Skeletal muscle satellite cell (primary cell): ENCODE data around the gene PARPBP.
"Not testable (repeated sequence)": the region's sequence is repeated elsewhere in the genome, so short reads cannot be mapped to it uniquely, and the experiment has no call there.

ENCODE experiments used
- H3K27me3 ChIP-seq: 2 replicates; pipeline ENCODE4 v1.7.0; 2013; ENCODE audit warnings: low read length; ENCODE audit not compliant: control insufficient read depth, insufficient read depth
- H3K36me3 ChIP-seq: 2 replicates; pipeline ENCODE4 v1.7.0; 2013; ENCODE audit warnings: mild to moderate bottlenecking, control low read depth, low read length; ENCODE audit not compliant: insufficient read depth
- H3K4me1 ChIP-seq: 2 replicates; pipeline ENCODE4 v1.7.0; 2013; ENCODE audit warnings: low read length; ENCODE audit not compliant: control insufficient read depth, insufficient read depth
- H3K4me2 ChIP-seq: 2 replicates; pipeline ENCODE4 v1.7.0; 2013; ENCODE audit warnings: mild to moderate bottlenecking, low read length
- H3K4me3 ChIP-seq: 2 replicates; pipeline ENCODE4 v1.7.0; 2013; ENCODE audit warnings: low read length
- H3K9ac ChIP-seq: 2 replicates; pipeline ENCODE4 v1.7.0; 2013; ENCODE audit warnings: mild to moderate bottlenecking, low read depth, low read length, moderate library complexity
- H3K9me3 ChIP-seq: replicated peaks from 2 replicates; pipeline ENCODE4 v1.7.0; 2013; ENCODE audit warnings: mild to moderate bottlenecking, control low read depth, low read length

The PARPBP gene

GRCh38 chr12:102201436-102202061 is 81.6 kb downstream of the PARPBP start:
- Histone ChIP-seq H3K4me3 (no peak overlapping the region), H3K27me3 (no peaks in the 10 kb centered on the region), H3K36me3 (no peaks in the 10 kb centered on the region), H3K4me1 (peaks cover 11% of the 10 kb centered on the region), H3K9me3 (no peaks in the 10 kb centered on the region), H3K9ac (no peak overlapping the region), H3K4me2 (no peak overlapping the region)

GRCh38 chr12:102202556-102202955 is 82.6 kb downstream of the PARPBP start:
- Histone ChIP-seq H3K27me3 (no peaks in the 10 kb centered on the region), H3K9ac (no peak overlapping the region), H3K9me3 (no peaks in the 10 kb centered on the region), H3K4me3 (no peak overlapping the region), H3K36me3 (no peaks in the 10 kb centered on the region), H3K4me1 (peaks cover 8% of the 10 kb centered on the region), H3K4me2 (no peak overlapping the region)

GRCh38 chr12:102204025-102204424 is 84.0 kb downstream of the PARPBP start:
- no peak overlapping the region for H3K4me2 ChIP-seq
- no peak overlapping the region for H3K9ac ChIP-seq
- H3K36me3 ChIP-seq, result peaks cover 4% of the 10 kb centered on the region
- no peaks in the 10 kb centered on the region for H3K4me1 ChIP-seq
- no peaks in the 10 kb centered on the region for H3K27me3 ChIP-seq
- no peak overlapping the region for H3K4me3 ChIP-seq
- H3K9me3 ChIP-seq, result no peaks in the 10 kb centered on the region

GRCh38 chr12:102215992-102216691 is 96.2 kb downstream of the PARPBP start:
- Histone ChIP-seq H3K4me1 (no peaks in the 10 kb centered on the region), H3K4me3 (no peak overlapping the region), H3K9me3 (no peaks in the 10 kb centered on the region), H3K36me3 (no peaks in the 10 kb centered on the region), H3K4me2 (no peak overlapping the region), H3K9ac (no peak overlapping the region), H3K27me3 (no peaks in the 10 kb centered on the region)

GRCh38 chr12:102220736-102221135 is 100.8 kb downstream of the PARPBP start:
- no peaks in the 10 kb centered on the region for H3K27me3 ChIP-seq
- H3K4me3 ChIP-seq, result no peak overlapping the region
- H3K4me2 ChIP-seq, result no peak overlapping the region
- no peaks in the 10 kb centered on the region for H3K36me3 ChIP-seq
- H3K4me1 ChIP-seq, result no peaks in the 10 kb centered on the region
- no peaks in the 10 kb centered on the region for H3K9me3 ChIP-seq
- H3K9ac ChIP-seq, result no peak overlapping the region

GRCh38 chr12:102227954-102228353 is 108.0 kb downstream of the PARPBP start:
- Histone ChIP-seq H3K4me2 (no peak overlapping the region), H3K27me3 (no peaks in the 10 kb centered on the region), H3K9me3 (no peaks in the 10 kb centered on the region), H3K4me1 (no peaks in the 10 kb centered on the region), H3K4me3 (no peak overlapping the region), H3K36me3 (no peaks in the 10 kb centered on the region), H3K9ac (no peak overlapping the region)

GRCh38 chr12:102232036-102232435 is 112.1 kb downstream of the PARPBP start:
- H3K4me2 ChIP-seq, result no peak overlapping the region
- no peaks in the 10 kb centered on the region for H3K4me1 ChIP-seq
- no peaks in the 10 kb centered on the region for H3K36me3 ChIP-seq
- H3K9ac ChIP-seq, result no peak overlapping the region
- no peak overlapping the region for H3K4me3 ChIP-seq
- no peaks in the 10 kb centered on the region for H3K9me3 ChIP-seq
- H3K27me3 ChIP-seq, result no peaks in the 10 kb centered on the region

GRCh38 chr12:102232446-102232845 is 112.5 kb downstream of the PARPBP start:
- no peaks in the 10 kb centered on the region for H3K27me3 ChIP-seq
- H3K4me3 ChIP-seq, result no peak overlapping the region
- no peaks in the 10 kb centered on the region for H3K36me3 ChIP-seq
- H3K4me1 ChIP-seq, result no peaks in the 10 kb centered on the region
- H3K9ac ChIP-seq, result no peak overlapping the region
- H3K4me2 ChIP-seq, result no peak overlapping the region
- H3K9me3 ChIP-seq, result no peaks in the 10 kb centered on the region

- Histone ChIP-seq H3K9ac (no peak overlapping the region), H3K4me2 (no peak overlapping the region), H3K9me3 (no peaks in the 10 kb centered on the region)
These were observed 114.6 kb downstream of the PARPBP start for GRCh38 chr12:102234599-102234998.

GRCh38 chr12:102240859-102241258 is 120.9 kb downstream of the PARPBP start:
- H3K36me3 ChIP-seq, H3K4me1 ChIP-seq, H3K27me3 ChIP-seq, H3K9me3 ChIP-seq, H3K4me2 ChIP-seq, H3K4me3 ChIP-seq, H3K9ac ChIP-seq: not testable (repeated sequence)

More at GRCh38 chr12:102234599-102234998, 114.6 kb downstream of the PARPBP start:
- H3K27me3 ChIP-seq, result no peaks in the 10 kb centered on the region
- no peak overlapping the region for H3K4me3 ChIP-seq
- no peaks in the 10 kb centered on the region for H3K4me1 ChIP-seq
- no peaks in the 10 kb centered on the region for H3K36me3 ChIP-seq
